ENCODE data around the gene VRK3.

VRK3 gene

DNA sequence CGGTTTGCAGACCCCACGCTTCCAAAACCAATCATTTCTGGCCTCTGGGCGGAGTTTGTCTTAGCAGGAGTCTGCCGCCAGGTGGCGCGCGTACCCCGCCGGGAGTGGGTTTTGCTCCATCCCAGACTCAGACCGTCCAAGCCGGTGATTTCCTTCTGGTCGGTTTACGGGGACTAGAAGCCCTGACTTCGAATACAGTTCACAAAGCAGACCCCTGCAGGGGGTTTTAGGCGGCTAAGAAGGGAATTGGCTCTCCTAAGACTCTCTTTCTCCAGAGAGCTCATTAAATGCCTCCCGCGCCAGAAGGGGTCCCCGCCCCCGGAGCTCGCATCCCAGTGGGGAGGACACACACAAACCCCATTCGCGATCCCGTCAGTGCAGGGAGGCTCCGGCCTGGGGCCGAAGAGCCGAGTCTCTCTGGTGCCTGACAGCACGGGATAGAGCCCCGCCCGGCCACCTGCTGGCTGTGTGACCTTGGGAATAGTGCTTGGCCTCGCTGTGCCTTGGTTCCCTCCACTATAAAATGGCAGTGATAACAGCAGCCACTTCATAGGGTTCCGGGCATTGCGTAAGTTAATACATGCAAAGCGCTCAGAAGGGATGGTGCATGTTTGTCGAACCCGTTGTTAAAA lies 87.3 kb downstream of the VRK3 start:
- intact Hi-C loops (cut with DNase I) = loop anchor here (1.0 kb wide), 1 partner anchor 45 kb away; no protein-coding TSS in a partner anchor
- DNase-seq = peak; percentile 46 to 97 (median 82)

- intact Hi-C loops (cut with DNase I) = no loop called here
These were observed 88.6 kb downstream of the VRK3 start for GRCh38 chr19:49936549-49936948.

GRCh38 chr19:49933643-49934042 lies 91.5 kb downstream of the VRK3 start:
- intact Hi-C loops (cut with DNase I) = no loop called here
- peak in 2 of 10 donors; percentile 5 to 19 for DNase-seq

More at GRCh38 chr19:49936549-49936948, 88.6 kb downstream of the VRK3 start:
- DNase-seq = peak in 1 of 10 donors; percentile 8

DNA sequence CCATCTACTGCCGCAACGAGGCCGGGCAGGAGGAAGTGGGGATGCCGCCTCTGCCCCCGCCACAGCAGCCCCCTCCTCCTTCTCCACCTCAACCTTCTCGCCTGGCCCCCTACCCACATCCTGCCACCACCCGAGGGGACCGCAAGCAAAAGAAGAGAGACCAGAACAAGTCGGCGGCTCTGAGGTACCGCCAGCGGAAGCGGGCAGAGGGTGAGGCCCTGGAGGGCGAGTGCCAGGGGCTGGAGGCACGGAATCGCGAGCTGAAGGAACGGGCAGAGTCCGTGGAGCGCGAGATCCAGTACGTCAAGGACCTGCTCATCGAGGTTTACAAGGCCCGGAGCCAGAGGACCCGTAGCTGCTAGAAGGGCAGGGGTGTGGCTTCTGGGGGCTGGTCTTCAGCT lies 92.4 kb downstream of the VRK3 start:
- DNase-seq = peak in 2 of 10 donors; percentile 28 to 57
- intact Hi-C loops (cut with DNase I) = no loop called here

DNA sequence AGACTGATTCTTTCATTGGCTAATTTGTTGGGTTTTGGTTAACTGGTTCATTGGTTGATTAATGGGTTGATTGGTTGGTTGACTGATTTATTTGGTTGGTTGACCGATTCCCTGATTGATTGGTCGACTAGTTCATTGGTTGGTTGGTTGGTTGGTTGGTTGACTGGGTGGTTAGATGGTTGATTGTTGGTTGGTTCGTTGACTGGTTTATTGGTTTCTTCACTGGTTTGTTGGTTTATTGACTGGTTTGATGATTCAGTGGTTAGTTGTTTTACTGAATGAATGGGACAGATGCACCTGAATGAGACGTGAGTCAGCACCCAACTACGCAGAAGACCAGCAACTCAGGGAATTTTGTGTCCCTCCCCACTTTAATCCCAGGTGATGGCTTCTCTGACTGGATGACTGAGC lies 93.1 kb downstream of the VRK3 start:
- intact Hi-C loops (cut with DNase I) = no loop called here

GRCh38 chr19:49931293-49932040 lies 93.7 kb downstream of the VRK3 start:
- intact Hi-C loops (cut with DNase I) = no loop called here
- peak in 2 of 10 donors; percentile 23 to 27 for DNase-seq

More for the DNA sequence above, 93.1 kb downstream of the VRK3 start:
- no peak for DNase-seq

DNA sequence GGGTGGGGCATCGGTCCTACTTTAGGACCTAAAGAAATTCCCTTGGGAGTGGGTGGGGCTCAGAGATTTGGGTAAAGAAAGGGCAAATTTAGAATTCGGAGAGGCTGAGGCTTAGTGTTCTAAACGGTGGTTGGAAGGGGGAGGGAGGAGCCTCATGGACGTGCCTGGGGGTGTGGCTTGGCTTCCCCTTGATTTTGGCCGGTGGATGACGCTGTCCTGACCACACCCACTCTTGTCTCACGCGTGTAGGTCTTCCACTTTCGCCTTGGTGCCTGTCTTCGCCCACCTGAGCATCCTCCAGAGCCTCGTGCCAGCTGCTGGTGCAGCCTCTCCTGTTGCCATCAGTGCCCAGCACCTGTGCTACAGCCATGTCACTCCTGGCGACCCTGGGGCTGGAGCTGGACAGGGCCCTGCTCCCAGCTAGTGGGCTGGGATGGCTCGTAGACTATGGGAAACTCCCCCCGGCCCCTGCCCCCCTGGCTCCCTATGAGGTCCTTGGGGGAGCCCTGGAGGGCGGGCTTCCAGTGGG lies 94.6 kb downstream of the VRK3 start:
- peak in 2 of 10 donors; percentile 46 to 72 for DNase-seq
- intact Hi-C loops (cut with DNase I) = no loop called here

DNA sequence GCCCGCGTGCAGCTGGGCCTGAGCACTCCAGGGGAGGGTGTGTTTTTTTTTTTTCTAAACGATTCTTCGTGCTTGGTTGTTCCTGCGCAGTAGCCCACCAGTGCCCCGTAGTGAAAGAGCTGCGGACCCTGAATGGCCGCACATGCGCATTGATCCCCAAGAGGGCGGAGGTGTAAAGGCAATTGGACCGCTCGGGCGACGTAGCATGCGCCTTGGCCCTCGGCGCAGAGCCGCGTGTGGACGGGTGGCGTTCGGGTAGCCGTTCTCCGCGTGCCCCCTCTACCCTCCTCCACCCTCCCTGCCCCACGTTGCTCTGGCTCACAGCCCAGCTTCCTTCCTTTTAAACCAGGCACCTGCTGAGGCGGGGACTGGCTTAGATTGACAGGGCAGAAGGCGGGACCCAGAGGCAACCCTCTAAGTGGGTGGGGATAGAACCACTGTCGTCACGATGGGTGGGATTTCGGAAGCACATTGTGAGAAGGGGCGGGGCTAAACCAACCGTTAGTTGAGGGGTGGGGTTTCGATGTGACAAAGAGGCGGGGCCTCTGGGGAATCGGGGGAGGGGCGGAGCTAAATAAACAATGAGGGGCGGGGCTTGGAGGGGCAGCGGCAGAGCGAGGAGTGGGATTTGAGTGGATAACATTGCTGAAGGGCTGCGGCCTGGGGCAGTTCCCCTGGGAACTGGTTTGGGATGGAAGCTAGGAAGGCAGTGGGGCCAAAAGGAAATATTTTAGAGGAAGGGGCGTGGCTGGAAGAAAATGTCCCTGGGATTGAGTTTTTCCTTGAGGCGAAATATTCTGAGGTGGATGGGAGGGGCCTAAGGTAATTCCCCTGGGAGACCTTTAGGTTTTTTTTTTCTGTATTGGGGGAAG lies 95.3 kb downstream of the VRK3 start:
- intact Hi-C loops (cut with DNase I) = loop anchor here (5.0 kb wide), 1 partner anchor 402 kb away; no protein-coding TSS in a partner anchor
- DNase-seq = peak; percentile 84 to 99 (median 92)

GRCh38 chr19:49929121-49929610 lies 96.0 kb downstream of the VRK3 start, which contains the start of the genes ATF5 and NUP62:
ATF5 (plus strand) TSS chr19:49929205; CDS start chr19:49930851, 1,646 bp downstream.
NUP62 (minus strand) TSS chr19:49929504; CDS start chr19:49909807, 19,697 bp downstream.
- intact Hi-C loops (cut with DNase I) = loop anchor here (5.0 kb wide), 1 partner anchor 403 kb away; no protein-coding TSS in a partner anchor

GRCh38 chr19:49927526-49928264 lies 97.5 kb downstream of the VRK3 start:
- intact Hi-C loops (cut with DNase I) = loop anchor here (5.0 kb wide), 1 partner anchor 405 kb away; no protein-coding TSS in a partner anchor
- DNase-seq = peak in 2 of 10 donors; percentile 1 to 56

More at GRCh38 chr19:49929121-49929610, 96.0 kb downstream of the VRK3 start, which contains the start of the genes ATF5 and NUP62:
- peak; percentile 72 to 97 (median 80) for DNase-seq

GRCh38 chr19:49926515-49926914 lies 98.7 kb downstream of the VRK3 start:
- intact Hi-C loops (cut with DNase I) = loop anchor here (5.0 kb wide), 1 partner anchor 406 kb away; no protein-coding TSS in a partner anchor
- peak in 1 of 10 donors; percentile 7 for DNase-seq

Measured in posterior cingulate gyrus (tissue), 11 donors.